ENCODE results near the gene RAPGEFL1. TPM values are rescaled to one million over a fixed set of nuclear protein-coding genes. Genes with fewer than 3 reads are reported as not detected.

RAPGEFL1 gene
- total RNA-seq, 1 experiment from 2014 or later = 14.0 TPM

DNA sequence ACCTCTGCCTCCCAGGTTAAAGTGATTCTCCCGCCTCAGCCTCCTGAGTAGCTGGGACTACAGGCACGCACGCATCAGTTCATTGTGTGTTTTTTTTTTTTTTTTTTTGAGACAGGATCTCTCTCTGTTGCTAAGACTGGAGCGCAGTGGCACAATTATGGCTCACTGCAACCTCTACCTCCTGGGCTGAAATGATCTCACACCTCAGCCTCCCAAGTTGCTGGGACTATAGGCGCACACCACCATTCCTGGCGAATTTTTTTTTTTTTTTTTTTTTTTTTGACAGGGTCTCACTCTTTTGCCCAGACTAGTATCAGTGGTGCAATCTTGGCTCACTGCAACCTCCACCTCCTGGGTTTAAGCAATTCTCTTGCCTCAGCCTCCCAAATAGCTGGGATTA is 17.8 kb upstream of the RAPGEFL1 start:
- intact Hi-C loops (cut with micrococcal nuclease; ENCODE audit: unreplicated experiment) = no loop called here
- H3K36me3 ChIP-seq (ENCODE audit: low read depth) = peaks cover 17% of the 10 kb centered on the region
- H3K4me1 ChIP-seq (replicated peaks; ENCODE audit: insufficient read depth) = no peaks in the 10 kb centered on the region
- ChIA-PET POLR2A (ENCODE audit: unreplicated experiment) (no interaction called here), CTCF (no interaction called here)
- H2AFZ ChIP-seq = no peak overlapping the region
- no peak overlapping the region for H3K27ac ChIP-seq
- DNase-seq = no peak
- BruUV-seq (replicated peaks) = no TSS peak
- TF ChIP-seq CTCF (conservative IDR thresholded peaks at IDR 0.05) (no peak), EZH2 (IDR thresholded peaks at IDR 0.05; ENCODE audit: low read depth) (no peak)
- no peak overlapping the region for H3K4me2 ChIP-seq
- no peaks in the 10 kb centered on the region for H3K9me2 ChIP-seq (ENCODE audit: insufficient read depth)
- H3K79me2 ChIP-seq (ENCODE audit: low read depth) = peaks cover 12% of the 10 kb centered on the region; the same call in 1 of the 2 replicates
- H3K27me3 ChIP-seq (ENCODE audit: insufficient read depth, low read depth) = no peaks in the 10 kb centered on the region
- H4K20me1 ChIP-seq (ENCODE audit: insufficient read depth) = peaks cover 13% of the 10 kb centered on the region; the same call in 1 of the 2 replicates
- H3F3A ChIP-seq (ENCODE audit: insufficient read depth, low read depth) = peaks cover 5% of the 10 kb centered on the region; the same call in 1 of the 2 replicates
- H3K9me3 ChIP-seq (ENCODE audit: insufficient read depth, low read depth) = no peaks in the 10 kb centered on the region
- no peak overlapping the region for H3K4me3 ChIP-seq

GRCh38 chr17:40167685-40168261 is 9.5 kb upstream of the RAPGEFL1 start:
- Histone ChIP-seq H3K27ac (no peak overlapping the region), H3K36me3 (ENCODE audit: low read depth) (peaks cover 46% of the 10 kb centered on the region)
- TF ChIP-seq CTCF (conservative IDR thresholded peaks at IDR 0.05) = no peak
- no peak for TF ChIP-seq EZH2 (IDR thresholded peaks at IDR 0.05; ENCODE audit: low read depth)

GRCh38 chr17:40168262-40168832 is 8.9 kb upstream of the RAPGEFL1 start:
- ChIA-PET POLR2A (ENCODE audit: unreplicated experiment) (interaction anchor here (0.6 kb wide), 1 partner anchor 210 kb away, joined by 5 read pairs; no protein-coding TSS in a partner anchor), CTCF (interaction anchor here (0.5 to 2.0 kb wide), 6 partner anchors 28 to 621 kb away, joined by 3 to 8 read pairs (median 4); partner anchors contain the start of gene CASC3)
- DNase-seq = peak; percentile 50 to 92
- peaks cover 42% of the 10 kb centered on the region for H3K36me3 ChIP-seq (ENCODE audit: low read depth)
- H2AFZ ChIP-seq = no peak overlapping the region
- H3F3A ChIP-seq (ENCODE audit: insufficient read depth, low read depth) = peaks cover 34% of the 10 kb centered on the region; the same call in 1 of the 2 replicates
- TF ChIP-seq CTCF (conservative IDR thresholded peaks at IDR 0.05) = peak; percentile 90
- TF ChIP-seq EZH2 (IDR thresholded peaks at IDR 0.05; ENCODE audit: low read depth) = no peak
- H3K4me2 ChIP-seq = peak overlapping the region; percentile 23; the same call in 1 of the 2 replicates
- H3K9me2 ChIP-seq (ENCODE audit: insufficient read depth) = no peaks in the 10 kb centered on the region
- H3K27ac ChIP-seq = no peak overlapping the region
- intact Hi-C loops (cut with micrococcal nuclease; ENCODE audit: unreplicated experiment) = loop anchor here (1.0 to 5.0 kb wide), 4 partner anchors 55 to 546 kb away; no protein-coding TSS in a partner anchor
- H3K79me2 ChIP-seq (ENCODE audit: low read depth) = no peaks in the 10 kb centered on the region
- H4K20me1 ChIP-seq (ENCODE audit: insufficient read depth) = no peaks in the 10 kb centered on the region; the same call in 1 of the 2 replicates
- no peaks in the 10 kb centered on the region for H3K27me3 ChIP-seq (ENCODE audit: insufficient read depth, low read depth)
- H3K4me3 ChIP-seq = no peak overlapping the region
- no peaks in the 10 kb centered on the region for H3K9me3 ChIP-seq (ENCODE audit: insufficient read depth, low read depth)
- H3K4me1 ChIP-seq (replicated peaks; ENCODE audit: insufficient read depth) = peaks cover 6% of the 10 kb centered on the region; the same call in 1 of the 2 replicates
- BruUV-seq (replicated peaks) = no TSS peak

More at GRCh38 chr17:40167685-40168261, 9.5 kb upstream of the RAPGEFL1 start:
- BruUV-seq (replicated peaks) = no TSS peak
- H2AFZ ChIP-seq = no peak overlapping the region
- no peak for DNase-seq
- H3K9me2 ChIP-seq (ENCODE audit: insufficient read depth) = no peaks in the 10 kb centered on the region
- no peaks in the 10 kb centered on the region; the same call in 1 of the 2 replicates for H4K20me1 ChIP-seq (ENCODE audit: insufficient read depth)
- no peaks in the 10 kb centered on the region for H3K27me3 ChIP-seq (ENCODE audit: insufficient read depth, low read depth)
- POLR2A ChIA-PET (ENCODE audit: unreplicated experiment) = interaction anchor here (0.6 kb wide), 1 partner anchor 209 kb away, joined by 5 read pairs; no protein-coding TSS in a partner anchor
- H3K79me2 ChIP-seq (ENCODE audit: low read depth) = no peaks in the 10 kb centered on the region
- intact Hi-C loops (cut with micrococcal nuclease; ENCODE audit: unreplicated experiment) = loop anchor here (1.0 to 5.0 kb wide), 4 partner anchors 54 to 545 kb away; no protein-coding TSS in a partner anchor
- no peak overlapping the region for H3K4me3 ChIP-seq
- peaks cover 34% of the 10 kb centered on the region; the same call in 1 of the 2 replicates for H3F3A ChIP-seq (ENCODE audit: insufficient read depth, low read depth)
- CTCF ChIA-PET = interaction anchor here (0.6 to 2.0 kb wide), 5 partner anchors 39 to 620 kb away, joined by 3 to 8 read pairs (median 4); no protein-coding TSS in a partner anchor
- H3K9me3 ChIP-seq (ENCODE audit: insufficient read depth, low read depth) = no peaks in the 10 kb centered on the region
- peaks cover 6% of the 10 kb centered on the region; the same call in 1 of the 2 replicates for H3K4me1 ChIP-seq (replicated peaks; ENCODE audit: insufficient read depth)
- peak overlapping the region; percentile 23; the same call in 1 of the 2 replicates for H3K4me2 ChIP-seq
